Mesodermal cell (in vitro differentiated cells): ENCODE data around the gene POU2AF3.
"Not testable (repeated sequence)": the region's sequence is repeated elsewhere in the genome, so short reads cannot be mapped to it uniquely, and the experiment has no call there.

Source experiments
- H3K27ac ChIP-seq: 2 replicates; pipeline ENCODE4 v1.7.0; 2013; ENCODE audit warnings: mild to moderate bottlenecking, low read depth, low read length, moderate library complexity; ENCODE audit not compliant: severe bottlenecking
- H3K36me3 ChIP-seq: 2 replicates; pipeline ENCODE4 v1.7.1; 2013; ENCODE audit warnings: mild to moderate bottlenecking, low read length, moderate library complexity; ENCODE audit not compliant: control insufficient read depth, insufficient read depth
- H3K4me1 ChIP-seq: one replicate; pipeline ENCODE4 v1.7.1; 2013; ENCODE audit warnings: mild to moderate bottlenecking, low read length; ENCODE audit not compliant: insufficient read depth, control insufficient read depth, poor library complexity, severe bottlenecking
- H3K4me3 ChIP-seq: 2 replicates; pipeline ENCODE4 v1.7.0; 2013; ENCODE audit warnings: low read length, control low read depth, mild to moderate bottlenecking; ENCODE audit not compliant: insufficient read depth, poor library complexity, severe bottlenecking; ENCODE audit errors: extremely low read depth
- H3K9me3 ChIP-seq: 2 replicates; pipeline ENCODE4 v1.7.1; 2013; ENCODE audit warnings: mild to moderate bottlenecking, low read length, moderate library complexity; ENCODE audit not compliant: control insufficient read depth
- WGBS, 2 experiments: methylation state at CpG; one replicate each; pipeline ENCODE4 v1.1.5; 2013; ENCODE audit warnings: missing lambda C conversion rate in 2 of 2; ENCODE audit not compliant: insufficient coverage in 2 of 2; 5-methylcytosine and 5-hydroxymethylcytosine counted together

The POU2AF3 gene

GRCh38 chr11:111272420-111272819, 25.9 kb upstream of the POU2AF3 start:
- H3K36me3 ChIP-seq, result no peaks in the 10 kb centered on the region
- WGBS, 2 experiments, result no CpG with 5 or more reads among the region's 3 CpGs

GRCh38 chr11:111282562-111283075, 15.7 kb upstream of the POU2AF3 start:
- WGBS, 2 experiments, result 83 to 100% methylated on average over 1 to 3 of the region's 3 CpGs
- Histone ChIP-seq H3K4me1 (no peaks in the 10 kb centered on the region), H3K4me3 (no peak overlapping the region), H3K9me3 (no peaks in the 10 kb centered on the region), H3K36me3 (no peaks in the 10 kb centered on the region), H3K27ac (no peak overlapping the region)

More at GRCh38 chr11:111272420-111272819, 25.9 kb upstream of the POU2AF3 start:
- Histone ChIP-seq H3K4me1 (no peaks in the 10 kb centered on the region), H3K27ac (no peak overlapping the region), H3K9me3 (no peaks in the 10 kb centered on the region), H3K4me3 (no peak overlapping the region)

GRCh38 chr11:111283945-111284481, 14.3 kb upstream of the POU2AF3 start:
- H3K4me1 ChIP-seq, result no peaks in the 10 kb centered on the region
- no peak overlapping the region for H3K4me3 ChIP-seq
- WGBS, 2 experiments, result 92 to 93% methylated on average over 24 to 33 of the region's 33 CpGs
- no peaks in the 10 kb centered on the region for H3K9me3 ChIP-seq
- no peaks in the 10 kb centered on the region for H3K36me3 ChIP-seq
- H3K27ac ChIP-seq, result no peak overlapping the region

GRCh38 chr11:111285189-111286091, 12.9 kb upstream of the POU2AF3 start:
- WGBS, 2 experiments, result 85 to 86% methylated on average over 12 to 13 of the region's 18 CpGs
- H3K36me3 ChIP-seq, result no peaks in the 10 kb centered on the region
- H3K4me1 ChIP-seq, result no peaks in the 10 kb centered on the region
- no peak overlapping the region for H3K27ac ChIP-seq
- no peaks in the 10 kb centered on the region for H3K9me3 ChIP-seq
- H3K4me3 ChIP-seq, result no peak overlapping the region

- 100% methylated on average over 4 of the region's 5 CpGs; no CpG with 5 or more reads in 1 of the 2 experiments for WGBS, 2 experiments
- no peaks in the 10 kb centered on the region for H3K4me1 ChIP-seq
- no peaks in the 10 kb centered on the region for H3K36me3 ChIP-seq
- no peaks in the 10 kb centered on the region for H3K9me3 ChIP-seq
- no peak overlapping the region for H3K27ac ChIP-seq
- no peak overlapping the region for H3K4me3 ChIP-seq
These were observed 6.6 kb upstream of the POU2AF3 start for GRCh38 chr11:111291764-111292163.

- no CpG with 5 or more reads among the region's 1 CpG for WGBS, 2 experiments
- H3K4me3 ChIP-seq, H3K36me3 ChIP-seq, H3K9me3 ChIP-seq, H3K27ac ChIP-seq, H3K4me1 ChIP-seq: not testable (repeated sequence)
These were observed 5.9 kb upstream of the POU2AF3 start for GRCh38 chr11:111292408-111292807.

- Histone ChIP-seq H3K36me3 (no peaks in the 10 kb centered on the region), H3K27ac (no peak overlapping the region), H3K4me1 (peaks cover 4% of the 10 kb centered on the region), H3K4me3 (no peak overlapping the region), H3K9me3 (no peaks in the 10 kb centered on the region)
- WGBS, 2 experiments, result 60 to 89% methylated on average over 1 of the region's 3 CpGs
These were observed 2.1 kb upstream of the POU2AF3 start for GRCh38 chr11:111296196-111296595.

- 93 to 97% methylated on average over 3 to 7 of the region's 10 CpGs for WGBS, 2 experiments
These were observed 650 bp upstream of the POU2AF3 start for GRCh38 chr11:111297696-111298095.

GRCh38 chr11:111299101-111300026, 1.0 kb downstream of the POU2AF3 start:
- Histone ChIP-seq H3K27ac (no peak overlapping the region), H3K36me3 (no peaks in the 10 kb centered on the region), H3K9me3 (no peaks in the 10 kb centered on the region), H3K4me1 (peaks cover 4% of the 10 kb centered on the region), H3K4me3 (peak overlapping the region; percentile 55)
- WGBS, 2 experiments, result 2 to 3% methylated on average over 49 to 74 of the region's 77 CpGs

More at GRCh38 chr11:111297696-111298095, 650 bp upstream of the POU2AF3 start:
- no peaks in the 10 kb centered on the region for H3K36me3 ChIP-seq
- no peak overlapping the region for H3K4me3 ChIP-seq
- H3K9me3 ChIP-seq, result no peaks in the 10 kb centered on the region
- peaks cover 4% of the 10 kb centered on the region for H3K4me1 ChIP-seq
- H3K27ac ChIP-seq, result no peak overlapping the region

GRCh38 chr11:111300569-111300968, 2.2 kb downstream of the POU2AF3 start:
- H3K4me1 ChIP-seq, result peaks cover 4% of the 10 kb centered on the region
- H3K36me3 ChIP-seq, result no peaks in the 10 kb centered on the region
- WGBS, 2 experiments, result 88 to 94% methylated on average over 5 to 6 of the region's 9 CpGs
- no peak overlapping the region for H3K27ac ChIP-seq
- no peaks in the 10 kb centered on the region for H3K9me3 ChIP-seq
- H3K4me3 ChIP-seq, result no peak overlapping the region
